HCT116 (cell line): Measurements from ENCODE around the gene OCA2. TPM values are rescaled to one million over a fixed set of nuclear protein-coding genes. Genes with fewer than 3 reads are reported as not detected.

Experiments used
- ATAC-seq: fragments of 200-7000 bp; cut with Tn5 transposase; 2 replicates; pipeline ENCODE4 v1.9.1; 2020; ENCODE audit warnings: mild to moderate bottlenecking, moderate library complexity
- BruUV-seq: library from RNA; stranded (reverse); fragments of 400-500 nt; replicated peaks from 2 replicates; lab custom pipeline; 2021; lab: Mats Ljungman, UMichigan
- CTCF ChIA-PET: fragments of 300-600 bp; sonication (Branson Sonifier 250); formaldehyde crosslinking; loops from one replicate; lab custom pipeline; 2021; ENCODE audit warnings: antibody characterized with exemption; lab: Charles Lee
- POLR2A ChIA-PET: fragments of 300-600, 350-600 bp; sonication (Branson Sonifier 250); formaldehyde crosslinking; loops from one replicate; lab custom pipeline; 2021; ENCODE audit warnings: antibody characterized with exemption; lab: Charles Lee
- RAD21 ChIA-PET, 2 experiments: fragments of 300-600 bp; sonication (Branson Sonifier 250); formaldehyde crosslinking; loops; one replicate each; lab custom pipeline; 2023; ENCODE audit warnings: low total read pairs in 2 of 2; ENCODE audit not compliant: uncharacterized antibody in 2 of 2, unreplicated experiment in 2 of 2, low non-redundant PET in 1 of 2; lab: Charles Lee
- DNase-seq: peaks from one replicate; pipeline ENCODE4 v3.0.0-alpha.2; 2010; ENCODE audit warnings: low read depth, low spot score
- H2AFZ ChIP-seq: fragments of 200-600 bp; shearing (Covaris generic), sonication (generic); 2 replicates; pipeline ENCODE4 v1.6.1; 2017; ENCODE audit warnings: low read depth, mixed run types, mixed read lengths, antibody characterized with exemption, low read length; ENCODE audit not compliant: poor library complexity, severe bottlenecking
- H3K27ac ChIP-seq: 2 replicates; pipeline ENCODE4 v1.5.1; 2012; ENCODE audit warnings: low read depth, low read length
- H3K27me3 ChIP-seq: fragments of 200-600 bp; sonication (generic); 2 replicates; pipeline ENCODE4 v1.6.1; 2016; ENCODE audit warnings: mixed run types, low read length, mixed read lengths; ENCODE audit not compliant: insufficient read depth
- H3K36me3 ChIP-seq, 2 experiments: fragments of 200-500 bp in 1 of 2; fragments of 200-600 bp in 1 of 2; sonication (Bioruptor generic) in 1 of 2; sonication (generic) in 1 of 2; 2 replicates each; pipeline versions ENCODE4 v1.5.1 to v1.6.1; 2014 to 2016; ENCODE audit warnings: low read length in 2 of 2, inconsistent platforms in 1 of 2, mixed read lengths in 1 of 2, mixed run types in 1 of 2; ENCODE audit not compliant: insufficient read depth in 2 of 2, control insufficient read depth in 1 of 2
- H3K4me1 ChIP-seq, 2 experiments: fragments of 200-600 bp in 1 of 2; sonication (generic) in 1 of 2; 2 replicates each; pipeline versions ENCODE4 v1.5.1 to v1.6.1; 2012 to 2017; ENCODE audit warnings: low read length in 2 of 2, inconsistent platforms in 1 of 2, mild to moderate bottlenecking in 1 of 2, mixed read lengths in 1 of 2, mixed run types in 1 of 2, moderate library complexity in 1 of 2; ENCODE audit not compliant: insufficient read depth in 2 of 2, control insufficient read depth in 1 of 2
- H3K4me2 ChIP-seq: fragments of 200-600 bp; sonication (generic); 2 replicates; pipeline ENCODE4 v1.6.1; 2017; ENCODE audit warnings: mixed run types, low read length, mixed read lengths
- H3K4me3 ChIP-seq, 2 experiments: fragments of 200-600 bp in 1 of 2; sonication (generic) in 1 of 2; replicated peaks in 1 of 2; 2 replicates each; pipeline ENCODE4 v1.5.1; 2011 to 2016; ENCODE audit warnings: low read length in 2 of 2, control low read depth in 1 of 2, low read depth in 1 of 2, mild to moderate bottlenecking in 1 of 2, mixed read lengths in 1 of 2, mixed run types in 1 of 2
- H3K79me2 ChIP-seq: fragments of 200-600 bp; sonication (generic); 2 replicates; pipeline ENCODE4 v1.6.1; 2017; ENCODE audit warnings: mild to moderate bottlenecking, mixed run types, low read length, moderate library complexity, mixed read lengths; ENCODE audit not compliant: insufficient read depth
- H3K9ac ChIP-seq: fragments of 200-600 bp; sonication (generic); 2 replicates; pipeline ENCODE4 v1.6.1; 2016; ENCODE audit warnings: low read length, mixed read lengths
- H3K9me2 ChIP-seq: fragments of 200-600 bp; sonication (generic), shearing (Covaris generic); 2 replicates; pipeline ENCODE4 v1.6.1; 2017; ENCODE audit warnings: mixed run types, mild to moderate bottlenecking, moderate library complexity; ENCODE audit not compliant: insufficient read depth
- H3K9me3 ChIP-seq, 2 experiments: fragments of 200-500 bp in 1 of 2; fragments of 200-600 bp in 1 of 2; sonication (Bioruptor generic) in 1 of 2; sonication (generic) in 1 of 2; 2 replicates each; pipeline ENCODE4 v1.6.1; 2014 to 2017; ENCODE audit warnings: low read length in 2 of 2, mixed read lengths in 2 of 2, inconsistent platforms in 1 of 2, low read depth in 1 of 2, mild to moderate bottlenecking in 1 of 2, mixed run types in 1 of 2, moderate library complexity in 1 of 2; ENCODE audit not compliant: control insufficient read depth in 1 of 2, insufficient read depth in 1 of 2
- H4K20me1 ChIP-seq: fragments of 200-600 bp; sonication (generic), shearing (Covaris generic); 2 replicates; pipeline ENCODE4 v1.6.1; 2017; ENCODE audit warnings: mixed run types, mild to moderate bottlenecking, moderate library complexity; ENCODE audit not compliant: insufficient read depth
- ATF3 ChIP-seq: IDR thresholded peaks from 2 replicates; pipeline ENCODE4 v1.6.1; 2012
- CBX3 ChIP-seq: IDR thresholded peaks from 2 replicates; pipeline ENCODE4 v1.6.1; 2012; ENCODE audit warnings: low read depth
- CEBPB ChIP-seq: IDR thresholded peaks from 2 replicates; pipeline ENCODE4 v1.6.1; 2012; ENCODE audit warnings: low read depth
- CTCF ChIP-seq, 3 experiments: fragments of 200-600 bp in 1 of 3; sonication (generic) in 1 of 3; IDR thresholded peaks in 2 of 3; conservative IDR thresholded peaks in 1 of 3; 2 replicates each; pipeline ENCODE4 v1.5.1; 2012 to 2017; ENCODE audit warnings: low read depth in 2 of 3, low read length in 2 of 3, antibody characterized with exemption in 1 of 3, borderline replicate concordance in 1 of 3, control low read depth in 1 of 3, mild to moderate bottlenecking in 1 of 3, mixed read lengths in 1 of 3, mixed run types in 1 of 3, moderate library complexity in 1 of 3; ENCODE audit not compliant: insufficient read depth in 1 of 3
- EGR1 ChIP-seq: IDR thresholded peaks from 2 replicates; pipeline ENCODE4 v1.6.1; 2012; ENCODE audit warnings: low read depth
- ELF1 ChIP-seq: IDR thresholded peaks from 2 replicates; pipeline ENCODE4 v1.6.1; 2012; ENCODE audit warnings: low read depth, borderline replicate concordance
- EZH2 ChIP-seq: fragments of 200-600 bp; sonication (generic); IDR thresholded peaks from 2 replicates; pipeline ENCODE4 v1.6.1; 2017; ENCODE audit warnings: antibody characterized with exemption, mixed run types
- EZH2phosphoT487 ChIP-seq: fragments of 200-600 bp; IDR thresholded peaks from 2 replicates; pipeline ENCODE4 v1.6.1; 2018; ENCODE audit warnings: antibody characterized with exemption, borderline replicate concordance
- FOSL1 ChIP-seq: IDR thresholded peaks from 2 replicates; pipeline ENCODE4 v1.6.1; 2012; ENCODE audit warnings: low read depth
- JUND ChIP-seq: IDR thresholded peaks from 2 replicates; pipeline ENCODE4 v1.6.1; 2012
- MAX ChIP-seq: IDR thresholded peaks from 2 replicates; pipeline ENCODE4 v1.6.1; 2012
- POLR2AphosphoS5 ChIP-seq: IDR thresholded peaks from 2 replicates; pipeline ENCODE4 v1.6.1; 2011; ENCODE audit warnings: mild to moderate bottlenecking, low read depth, low read length, moderate library complexity
- RAD21 ChIP-seq: IDR thresholded peaks from 2 replicates; pipeline ENCODE4 v1.6.1; 2012; ENCODE audit warnings: low read depth, mild to moderate bottlenecking
- REST ChIP-seq: IDR thresholded peaks from 2 replicates; pipeline ENCODE4 v1.6.1; 2012; ENCODE audit warnings: low read depth
- SIN3A ChIP-seq: IDR thresholded peaks from 2 replicates; pipeline ENCODE4 v1.6.1; 2012; ENCODE audit warnings: low read depth
- SP1 ChIP-seq: IDR thresholded peaks from 2 replicates; pipeline ENCODE4 v1.6.1; 2012; ENCODE audit warnings: low read depth
- SRF ChIP-seq: IDR thresholded peaks from 2 replicates; pipeline ENCODE4 v1.6.1; 2012; ENCODE audit warnings: low read depth
- TCF7L2 ChIP-seq: IDR thresholded peaks from 2 replicates; pipeline ENCODE4 v1.7.0; 2011; ENCODE audit warnings: borderline replicate concordance, inconsistent platforms; ENCODE audit not compliant: insufficient read depth, insufficient read length; ENCODE audit errors: extremely low read depth
- intact Hi-C: fragments of 100-400 bp; cut with micrococcal nuclease; formaldehyde crosslinking; loops from 2 replicates; pipeline ENCODE4 v1.10.0; 2022
- total RNA-seq: library from RNA; stranded (reverse); gene quantifications from one replicate; pipeline ENCODE4 v1.2.1, GENCODE V29; 2021; ENCODE audit not compliant: unreplicated experiment

OCA2 gene
- total RNA-seq, 1 experiment from 2014 or later = not detected

- ChIA-PET RAD21 (no interaction called here), CTCF (no interaction called here), POLR2A (no interaction called here)
- H4K20me1 ChIP-seq = no peaks in the 10 kb centered on the region
- ATAC-seq = no peak
- no peak overlapping the region for H2AFZ ChIP-seq
- no peaks in the 10 kb centered on the region for H3K27me3 ChIP-seq
- intact Hi-C loops = no loop called here
- H3K36me3 ChIP-seq = no peaks in the 10 kb centered on the region
- H3K4me2 ChIP-seq = no peak overlapping the region
- H3K9me2 ChIP-seq = no peaks in the 10 kb centered on the region
- H3K4me1 ChIP-seq = no peaks in the 10 kb centered on the region
- no peak overlapping the region for H3K4me3 ChIP-seq
- no peak overlapping the region for H3K9ac ChIP-seq
- H3K9me3 ChIP-seq = peaks cover 0 to 15% of the 10 kb centered on the region in 2 experiments; a peak in 2 of 4 replicates
- BruUV-seq = no TSS peak
- H3K27ac ChIP-seq = no peak overlapping the region
- no peaks in the 10 kb centered on the region for H3K79me2 ChIP-seq
- TF ChIP-seq ATF3 (no peak), SRF (no peak), CTCF (IDR thresholded peaks at IDR 0.05 in 2 of 3, conservative IDR thresholded peaks at IDR 0.05 in 1 of 3; ENCODE audit: borderline replicate concordance in 1 of 3, insufficient read depth in 1 of 3, low read depth in 2 of 3, low read length in 2 of 3) (no peak), EGR1 (no peak), REST (no peak), FOSL1 (no peak), SIN3A (no peak), ELF1 (no peak), RAD21 (no peak), POLR2AphosphoS5 (no peak), CEBPB (no peak), CBX3 (no peak), TCF7L2 (no peak), EZH2phosphoT487 (no peak), SP1 (no peak), EZH2 (no peak), JUND (no peak), MAX (no peak)
- no peak for DNase-seq
Measured at GRCh38 chr15:27933562-27933961, 165.6 kb downstream of the OCA2 start.
